ENCODE results near the gene PTX4. TPM values are rescaled to one million over a fixed set of nuclear protein-coding genes. Genes with fewer than 3 reads are reported as not detected.
A peak's percentile ranks its signal among the peaks of the same experiment; 100 is the strongest.
"Not testable (repeated sequence)": the region's sequence is repeated elsewhere in the genome, so short reads cannot be mapped to it uniquely, and the experiment has no call there.

PTX4 gene
- total RNA-seq, 2 donors from 2014 or later, result not detected

DNA sequence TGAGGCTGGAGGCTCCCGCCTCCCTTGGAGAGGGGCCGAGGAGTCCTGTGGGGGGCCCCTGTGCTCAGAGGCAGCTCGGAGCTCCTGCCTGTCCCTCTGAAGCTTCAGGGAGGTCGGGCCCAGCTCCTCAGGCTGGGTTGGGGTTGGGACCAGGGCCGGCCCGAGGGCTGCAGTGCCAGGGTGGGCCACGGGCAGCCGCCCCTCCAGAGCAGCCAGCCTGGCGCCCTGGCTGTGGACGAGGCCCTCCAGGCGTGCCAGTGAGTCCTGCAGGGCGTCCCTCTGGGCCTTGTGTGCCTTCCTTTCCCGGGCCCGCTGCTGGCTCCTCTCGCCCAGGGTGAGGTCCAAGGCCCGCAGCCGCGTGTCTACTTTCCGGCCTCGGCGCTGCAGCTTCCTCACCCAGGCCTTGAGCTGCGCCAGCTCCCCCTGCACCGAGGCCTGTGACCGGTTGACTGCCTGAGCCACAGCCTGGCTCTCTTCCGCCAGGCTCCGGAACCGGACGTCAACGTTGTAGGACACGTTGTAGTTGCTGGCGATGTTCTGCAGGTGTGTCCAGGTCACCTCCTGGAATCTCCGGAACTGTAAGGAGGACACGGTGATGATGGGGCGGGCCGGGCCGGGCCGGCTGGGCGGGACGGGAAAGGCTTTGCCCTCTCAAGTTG lies 1.2 kb downstream of the PTX4 start:
- H3K27me3 Mint-ChIP-seq, result no peaks in the 10 kb centered on the region
- no peaks in the 10 kb centered on the region for H3K4me1 Mint-ChIP-seq
- no peak overlapping the region for H3K27ac Mint-ChIP-seq
- H3K36me3 Mint-ChIP-seq (ENCODE audit: low read depth), result no peaks in the 10 kb centered on the region
- ATAC-seq (replicated peaks), result no peak
- no peaks in the 10 kb centered on the region for H3K9me3 Mint-ChIP-seq
- H3K4me3 Mint-ChIP-seq, result no peak overlapping the region

DNA sequence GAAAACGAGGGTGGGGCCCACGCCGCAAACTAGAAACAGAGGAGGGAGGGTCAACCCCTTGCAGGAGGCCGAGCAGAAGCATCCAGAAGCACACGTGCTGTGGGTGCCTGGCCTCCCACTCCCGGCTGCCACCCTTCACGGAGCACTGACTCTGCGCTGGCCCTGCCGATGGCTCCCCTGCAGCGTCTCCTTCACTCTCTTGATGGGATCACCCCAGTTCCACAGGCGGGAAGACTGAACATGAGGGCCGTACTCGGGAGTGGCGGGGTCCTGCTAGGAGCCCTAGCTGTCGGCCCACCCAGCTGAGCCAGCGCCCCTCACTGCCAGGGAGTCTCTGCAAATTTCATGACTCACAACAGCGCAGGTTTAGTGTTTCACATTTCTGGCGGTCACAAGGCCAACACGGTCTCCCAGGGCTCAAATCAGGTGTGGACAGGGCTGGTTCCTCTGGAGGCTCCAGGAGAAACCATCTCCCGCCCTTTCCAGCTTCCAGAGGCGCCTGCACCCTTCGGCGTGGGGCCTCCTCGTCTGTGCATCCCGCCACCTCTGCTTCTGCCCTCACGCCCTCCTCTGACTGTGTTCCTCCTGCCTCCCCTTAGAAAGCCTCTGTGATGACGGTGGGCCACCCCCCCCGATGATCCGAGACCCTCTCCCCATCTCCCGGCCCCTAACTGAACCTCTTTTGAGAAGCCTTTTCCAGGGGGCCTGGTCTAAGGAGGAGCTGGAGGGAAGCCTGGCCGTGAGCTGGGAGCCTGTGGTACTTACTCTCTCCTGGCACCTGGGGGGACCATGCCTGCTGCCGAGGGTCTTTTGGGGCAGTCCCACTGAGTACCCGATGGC lies 2.0 kb downstream of the PTX4 start:
- Mint-ChIP-seq H3K4me3 (no peak overlapping the region), H3K36me3 (ENCODE audit: low read depth) (no peaks in the 10 kb centered on the region), H3K27me3 (no peaks in the 10 kb centered on the region), H3K9me3 (no peaks in the 10 kb centered on the region), H3K4me1 (no peaks in the 10 kb centered on the region), H3K27ac (no peak overlapping the region)
- no peak for ATAC-seq (replicated peaks)

DNA sequence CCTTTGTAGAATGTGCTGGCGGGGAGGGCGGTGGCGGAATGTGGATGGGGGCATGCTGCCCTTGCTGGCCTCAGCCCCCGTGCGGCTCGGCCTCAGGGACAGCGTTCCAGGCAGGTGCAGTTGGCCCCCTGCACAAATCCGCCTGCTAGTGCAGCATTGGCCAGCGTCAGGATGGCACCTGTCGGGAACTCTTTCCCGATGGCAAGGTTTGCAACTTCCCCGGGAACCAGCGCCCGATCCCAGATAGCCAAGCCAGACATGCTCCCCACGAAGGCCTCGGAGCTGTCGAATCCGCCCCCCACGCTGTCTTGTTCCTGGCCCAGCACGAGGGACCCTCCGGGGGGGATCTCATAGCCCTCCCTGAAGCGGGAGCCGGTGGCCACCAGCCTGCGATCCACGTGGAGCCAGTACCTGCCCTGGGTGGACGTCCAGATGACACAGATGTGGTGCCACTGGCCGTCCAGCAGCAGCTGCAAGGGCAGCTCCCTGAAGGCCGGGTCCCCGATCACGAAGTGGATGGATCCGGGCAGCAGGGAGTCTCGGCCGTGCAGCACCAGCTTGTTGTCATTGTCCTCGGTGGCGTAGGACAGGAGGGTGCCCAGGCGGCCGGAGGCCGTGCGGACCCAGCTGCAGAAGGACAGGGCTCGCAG lies 2.8 kb downstream of the PTX4 start:
- Mint-ChIP-seq H3K9me3 (no peaks in the 10 kb centered on the region), H3K27ac (no peak overlapping the region), H3K4me3 (no peak overlapping the region), H3K36me3 (ENCODE audit: low read depth) (no peaks in the 10 kb centered on the region), H3K27me3 (no peaks in the 10 kb centered on the region), H3K4me1 (no peaks in the 10 kb centered on the region)
- no peak for ATAC-seq (replicated peaks)

DNA sequence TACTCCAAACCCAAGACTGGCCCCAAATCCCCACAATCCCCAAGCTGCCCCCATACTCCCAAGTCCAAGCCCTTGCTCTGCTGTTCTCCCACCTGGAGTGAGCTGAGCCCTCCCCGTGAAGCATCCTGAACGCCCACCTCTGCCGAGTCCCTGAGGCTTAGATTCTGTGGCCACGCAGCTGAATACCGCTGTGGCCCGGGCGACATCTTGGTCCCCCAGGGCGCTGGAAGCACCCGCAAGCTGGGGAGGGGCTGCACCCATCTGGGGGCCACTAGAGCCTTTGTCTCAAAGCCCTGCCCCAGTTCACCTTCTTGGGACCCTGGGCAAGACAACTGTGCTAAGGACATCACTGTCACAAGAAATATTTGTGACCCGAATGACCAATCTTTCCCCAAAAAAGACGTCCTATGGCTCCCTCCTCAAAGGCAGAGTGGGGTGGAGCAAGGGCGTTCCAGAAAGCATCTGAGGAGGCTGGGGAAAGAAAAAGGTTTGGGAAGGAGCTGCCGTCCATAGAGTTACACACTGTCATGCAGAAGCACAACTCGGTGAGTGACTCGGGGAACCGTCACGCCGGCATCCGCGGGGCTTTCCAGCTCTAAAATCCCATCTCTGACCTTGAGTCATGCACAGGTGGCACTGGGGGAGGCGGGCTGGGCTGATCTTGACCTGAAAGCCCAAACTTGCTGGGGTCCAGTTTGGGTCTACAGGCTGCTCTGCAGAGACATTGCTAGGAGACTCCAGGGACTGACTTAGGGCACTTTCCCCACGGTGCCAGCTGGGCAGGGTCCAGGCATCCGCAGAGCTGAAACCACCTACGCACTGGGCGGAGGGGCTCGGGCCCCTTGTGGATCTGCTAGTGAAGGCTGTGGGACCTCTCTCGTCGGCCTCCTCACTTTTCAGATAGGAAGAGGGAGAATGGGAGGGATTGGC lies 6.6 kb downstream of the PTX4 start:
- Mint-ChIP-seq H3K27ac (no peak overlapping the region), H3K36me3 (ENCODE audit: low read depth) (no peaks in the 10 kb centered on the region), H3K4me3 (no peak overlapping the region), H3K4me1 (no peaks in the 10 kb centered on the region), H3K27me3 (no peaks in the 10 kb centered on the region), H3K9me3 (no peaks in the 10 kb centered on the region)
- ATAC-seq (replicated peaks), result no peak

DNA sequence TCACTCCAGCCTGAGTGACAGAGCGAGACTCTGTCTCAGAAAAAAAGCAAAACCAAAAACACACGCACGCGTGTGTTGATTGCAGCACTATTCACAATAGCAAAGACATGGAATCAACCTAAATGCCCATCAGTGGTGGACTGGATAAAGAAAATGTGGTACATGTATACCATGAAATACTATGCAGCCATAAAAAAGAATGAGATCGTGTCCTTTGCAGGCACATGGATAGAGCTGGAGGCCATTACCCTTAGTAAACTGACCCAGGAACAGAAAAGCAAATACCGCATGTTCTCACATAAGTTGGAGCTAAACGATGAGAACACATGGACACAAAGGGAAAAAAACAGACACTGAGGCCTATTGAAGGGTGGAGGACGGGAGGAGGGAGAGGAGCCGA lies 9.8 kb downstream of the PTX4 start:
- H3K9me3 Mint-ChIP-seq; H3K27ac Mint-ChIP-seq; H3K36me3 Mint-ChIP-seq (ENCODE audit: low read depth); ATAC-seq (replicated peaks); H3K4me3 Mint-ChIP-seq; H3K4me1 Mint-ChIP-seq; H3K27me3 Mint-ChIP-seq: not testable (repeated sequence)

GRCh38 chr16:1477033-1477432 lies 11.7 kb downstream of the PTX4 start:
- no peak for ATAC-seq (replicated peaks)
- Mint-ChIP-seq H3K9me3 (no peaks in the 10 kb centered on the region), H3K36me3 (ENCODE audit: low read depth) (no peaks in the 10 kb centered on the region), H3K27ac (no peak overlapping the region), H3K4me3 (no peak overlapping the region), H3K4me1 (peaks cover 6% of the 10 kb centered on the region), H3K27me3 (no peaks in the 10 kb centered on the region)

DNA sequence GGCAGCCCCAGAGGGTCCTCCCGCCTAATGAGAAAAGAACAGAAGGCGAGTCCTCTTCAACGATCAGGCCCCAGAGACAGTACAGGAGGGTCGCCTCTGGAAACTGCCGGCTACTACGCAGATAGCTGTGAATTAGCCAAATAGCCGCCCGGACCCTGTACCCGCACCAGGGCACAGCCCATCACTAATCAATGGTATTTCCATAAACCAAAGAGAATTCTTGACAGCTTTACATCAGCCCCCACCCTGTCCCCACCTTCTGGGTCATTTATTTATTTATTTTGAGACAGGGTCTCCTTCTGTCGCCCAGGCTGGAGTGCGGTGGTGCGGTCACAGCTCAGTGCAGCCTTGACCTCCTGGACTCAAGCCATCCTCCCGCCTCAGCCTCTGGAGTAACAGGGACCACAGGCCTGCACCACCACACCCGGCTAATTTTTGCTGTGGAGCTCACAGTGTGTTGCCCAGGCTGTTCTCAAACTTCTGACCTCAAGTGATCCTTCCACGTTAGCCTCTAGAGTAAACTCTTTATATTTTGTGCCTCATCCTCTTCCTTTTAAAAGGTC lies 13.1 kb downstream of the PTX4 start:
- Mint-ChIP-seq H3K27ac (peak overlapping the region; percentile 78), H3K4me3 (peak overlapping the region; percentile 73), H3K27me3 (no peaks in the 10 kb centered on the region), H3K4me1 (peaks cover 10% of the 10 kb centered on the region), H3K9me3 (no peaks in the 10 kb centered on the region), H3K36me3 (ENCODE audit: low read depth) (no peaks in the 10 kb centered on the region)
- no peak for ATAC-seq (replicated peaks)

GRCh38 chr16:1474796-1475551 lies 13.8 kb downstream of the PTX4 start, which contains the start of gene CLCN7:
CLCN7 (minus strand) TSS chr16:1475028; CDS start chr16:1474974, 54 bp downstream.
- no peaks in the 10 kb centered on the region for H3K9me3 Mint-ChIP-seq
- H3K36me3 Mint-ChIP-seq (ENCODE audit: low read depth), result no peaks in the 10 kb centered on the region
- peak within 1 kb of the TSS; percentile 74 for H3K4me3 Mint-ChIP-seq
- ATAC-seq (replicated peaks), result peak; percentile 98
- no peaks in the 10 kb centered on the region for H3K27me3 Mint-ChIP-seq
- H3K27ac Mint-ChIP-seq, result peak within 1 kb of the TSS; percentile 78
- H3K4me1 Mint-ChIP-seq, result peaks cover 10% of the 10 kb centered on the region

- H3K36me3 Mint-ChIP-seq (ENCODE audit: low read depth), result no peaks in the 10 kb centered on the region
- ATAC-seq (replicated peaks), result no peak
- peaks cover 10% of the 10 kb centered on the region for H3K4me1 Mint-ChIP-seq
- no peak overlapping the region for H3K27ac Mint-ChIP-seq
- no peaks in the 10 kb centered on the region for H3K9me3 Mint-ChIP-seq
- H3K4me3 Mint-ChIP-seq, result peak overlapping the region; percentile 74
- no peaks in the 10 kb centered on the region for H3K27me3 Mint-ChIP-seq
Observed at GRCh38 chr16:1474082-1474795, 14.5 kb downstream of the PTX4 start.

GRCh38 chr16:1472974-1473373 lies 15.8 kb downstream of the PTX4 start:
- no peak overlapping the region for H3K27ac Mint-ChIP-seq
- no peak for ATAC-seq (replicated peaks)

GRCh38 chr16:1471569-1472194 lies 17.1 kb downstream of the PTX4 start:
- Mint-ChIP-seq H3K4me1 (peaks cover 10% of the 10 kb centered on the region), H3K4me3 (no peak overlapping the region), H3K9me3 (no peaks in the 10 kb centered on the region), H3K36me3 (ENCODE audit: low read depth) (no peaks in the 10 kb centered on the region), H3K27ac (no peak overlapping the region), H3K27me3 (no peaks in the 10 kb centered on the region)
- ATAC-seq (replicated peaks), result no peak

More at GRCh38 chr16:1472974-1473373, 15.8 kb downstream of the PTX4 start:
- H3K4me3 Mint-ChIP-seq, result peak overlapping the region; percentile 48
- no peaks in the 10 kb centered on the region for H3K9me3 Mint-ChIP-seq
- H3K36me3 Mint-ChIP-seq (ENCODE audit: low read depth), result no peaks in the 10 kb centered on the region
- H3K27me3 Mint-ChIP-seq, result no peaks in the 10 kb centered on the region
- H3K4me1 Mint-ChIP-seq, result peaks cover 10% of the 10 kb centered on the region

DNA sequence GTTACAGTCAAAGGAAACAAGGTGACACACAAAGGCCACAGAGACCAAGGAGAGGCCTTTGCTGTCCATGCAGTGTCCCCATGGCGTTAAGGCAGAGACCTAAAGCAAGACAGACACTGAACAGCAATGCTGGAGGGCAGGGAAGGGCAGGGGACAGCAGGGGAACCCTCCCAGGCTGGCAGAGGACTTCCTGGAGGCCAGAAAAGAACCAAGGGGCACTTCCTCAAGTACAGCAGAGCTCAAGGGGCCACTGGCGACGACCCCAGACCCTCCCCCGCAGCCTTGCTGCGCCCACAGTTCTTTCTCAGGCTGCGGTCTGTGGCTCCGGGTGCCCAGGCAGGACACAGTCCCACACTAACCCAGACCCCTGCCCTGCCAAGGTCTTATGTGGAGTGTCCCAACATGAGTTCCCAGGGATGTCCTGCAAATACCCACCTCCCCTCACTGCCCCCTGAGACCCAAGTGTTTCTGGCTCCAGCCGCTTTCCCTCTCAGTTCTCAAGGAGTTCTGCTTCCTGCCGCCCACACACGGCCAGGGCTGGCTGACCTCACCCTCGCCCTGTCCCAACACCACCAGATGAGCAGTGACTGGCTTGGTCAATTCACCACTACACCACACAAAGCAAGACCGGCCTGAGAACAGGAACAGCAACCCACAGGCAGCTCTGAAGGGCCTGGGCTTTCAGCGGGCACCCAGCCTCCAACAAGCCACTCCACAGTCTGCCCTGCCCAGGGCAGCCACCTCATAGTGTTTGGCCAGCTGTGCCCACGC lies 18.1 kb downstream of the PTX4 start:
- Mint-ChIP-seq H3K36me3 (ENCODE audit: low read depth) (no peaks in the 10 kb centered on the region), H3K4me1 (peaks cover 10% of the 10 kb centered on the region), H3K4me3 (no peak overlapping the region), H3K9me3 (no peaks in the 10 kb centered on the region), H3K27me3 (no peaks in the 10 kb centered on the region), H3K27ac (peak overlapping the region; percentile 86)
- no peak for ATAC-seq (replicated peaks)
